IPS DF 6.9 (cell line): ENCODE results near the gene PLIN4.

Experiments
- DNase-seq: peaks from one replicate; pipeline ENCODE4 v3.0.0-alpha.2; 2013; ENCODE audit warnings: low read depth, low spot score
- H3K27ac ChIP-seq: one replicate; pipeline ENCODE4 v1.5.1; 2013; ENCODE audit warnings: low read length, control low read depth
- H3K27me3 ChIP-seq: 2 replicates; pipeline ENCODE4 v1.6.1; 2013; ENCODE audit warnings: mild to moderate bottlenecking, low read length; ENCODE audit not compliant: control insufficient read depth, insufficient read depth
- H3K36me3 ChIP-seq: 2 replicates; pipeline ENCODE4 v1.6.1; 2013; ENCODE audit warnings: low read length; ENCODE audit not compliant: control insufficient read depth, insufficient read depth
- H3K4me1 ChIP-seq: 2 replicates; pipeline ENCODE4 v1.6.1; 2013; ENCODE audit warnings: low read length; ENCODE audit not compliant: control insufficient read depth, insufficient read depth
- H3K4me3 ChIP-seq: 2 replicates; pipeline ENCODE4 v1.5.1; 2013; ENCODE audit warnings: mild to moderate bottlenecking, low read length
- H3K9me3 ChIP-seq: 2 replicates; pipeline ENCODE4 v1.6.1; 2013; ENCODE audit warnings: low read length, inconsistent platforms; ENCODE audit not compliant: control insufficient read depth, insufficient read depth
- whole genome bisulfite sequencing: extraction: QIAGEN DNeasy Blood & Tissue Kit; methylation state at CpG from one replicate; pipeline ENCODE4 v1.1.7; 2013; ENCODE audit warnings: mixed read lengths, missing lambda C conversion rate; ENCODE audit not compliant: insufficient read length, insufficient coverage; 5-methylcytosine and 5-hydroxymethylcytosine counted together

The PLIN4 gene

GRCh38 chr19:4556597-4557127 is 38.4 kb upstream of the PLIN4 start:
- H3K4me3 ChIP-seq = no peak overlapping the region
- H3K36me3 ChIP-seq = peaks cover 19% of the 10 kb centered on the region
- H3K9me3 ChIP-seq = no peaks in the 10 kb centered on the region
- H3K4me1 ChIP-seq = peaks cover 6% of the 10 kb centered on the region; the same call in 1 of the 2 replicates
- no peaks in the 10 kb centered on the region for H3K27me3 ChIP-seq
- H3K27ac ChIP-seq = no peak overlapping the region
- DNase-seq = no peak
- no CpG with 5 or more reads among the region's 25 CpGs for WGBS

GRCh38 chr19:4555657-4556561 is 37.6 kb upstream of the PLIN4 start:
- no peak overlapping the region for H3K4me3 ChIP-seq
- no peak overlapping the region for H3K27ac ChIP-seq
- no peaks in the 10 kb centered on the region for H3K27me3 ChIP-seq
- H3K36me3 ChIP-seq = peaks cover 19% of the 10 kb centered on the region
- WGBS = no CpG with 5 or more reads among the region's 43 CpGs
- H3K9me3 ChIP-seq = no peaks in the 10 kb centered on the region
- no peak for DNase-seq
- H3K4me1 ChIP-seq = peaks cover 6% of the 10 kb centered on the region; the same call in 1 of the 2 replicates

GRCh38 chr19:4554717-4555116 is 36.4 kb upstream of the PLIN4 start:
- no peak for DNase-seq
- H3K4me3 ChIP-seq = no peak overlapping the region
- no peaks in the 10 kb centered on the region for H3K9me3 ChIP-seq
- H3K27ac ChIP-seq = no peak overlapping the region
- H3K27me3 ChIP-seq = no peaks in the 10 kb centered on the region
- H3K4me1 ChIP-seq = peaks cover 6% of the 10 kb centered on the region; the same call in 1 of the 2 replicates
- no CpG with 5 or more reads among the region's 7 CpGs for whole genome bisulfite sequencing
- peaks cover 23% of the 10 kb centered on the region for H3K36me3 ChIP-seq

GRCh38 chr19:4553775-4554174 is 35.5 kb upstream of the PLIN4 start:
- no peak overlapping the region for H3K4me3 ChIP-seq
- peaks cover 23% of the 10 kb centered on the region for H3K36me3 ChIP-seq
- H3K9me3 ChIP-seq = no peaks in the 10 kb centered on the region
- DNase-seq = no peak
- H3K27ac ChIP-seq = no peak overlapping the region
- WGBS = no CpG with 5 or more reads among the region's 3 CpGs
- H3K27me3 ChIP-seq = no peaks in the 10 kb centered on the region
- H3K4me1 ChIP-seq = peaks cover 6% of the 10 kb centered on the region; the same call in 1 of the 2 replicates

GRCh38 chr19:4553092-4553695 is 34.9 kb upstream of the PLIN4 start:
- H3K9me3 ChIP-seq = no peaks in the 10 kb centered on the region
- no peak overlapping the region for H3K4me3 ChIP-seq
- no peaks in the 10 kb centered on the region for H3K27me3 ChIP-seq
- peaks cover 6% of the 10 kb centered on the region; the same call in 1 of the 2 replicates for H3K4me1 ChIP-seq
- no peak for DNase-seq
- H3K36me3 ChIP-seq = peaks cover 25% of the 10 kb centered on the region
- H3K27ac ChIP-seq = no peak overlapping the region

- Histone ChIP-seq H3K9me3 (no peaks in the 10 kb centered on the region), H3K27ac (no peak overlapping the region), H3K4me1 (peaks cover 4% of the 10 kb centered on the region; the same call in 1 of the 2 replicates), H3K27me3 (no peaks in the 10 kb centered on the region), H3K36me3 (peaks cover 30% of the 10 kb centered on the region), H3K4me3 (no peak overlapping the region)
- WGBS = no CpG with 5 or more reads among the region's 18 CpGs
- DNase-seq = no peak
Measured at GRCh38 chr19:4552525-4552819, 34.2 kb upstream of the PLIN4 start.

GRCh38 chr19:4550479-4551050 is 32.3 kb upstream of the PLIN4 start:
- Histone ChIP-seq H3K9me3 (no peaks in the 10 kb centered on the region), H3K27ac (no peak overlapping the region), H3K4me3 (no peak overlapping the region), H3K4me1 (no peaks in the 10 kb centered on the region), H3K36me3 (peaks cover 30% of the 10 kb centered on the region), H3K27me3 (no peaks in the 10 kb centered on the region)
- DNase-seq = no peak
- WGBS = no CpG with 5 or more reads among the region's 26 CpGs

GRCh38 chr19:4550018-4550417 is 31.7 kb upstream of the PLIN4 start:
- H3K4me1 ChIP-seq = no peaks in the 10 kb centered on the region
- H3K4me3 ChIP-seq = no peak overlapping the region
- DNase-seq = no peak
- peaks cover 27% of the 10 kb centered on the region for H3K36me3 ChIP-seq
- H3K27ac ChIP-seq = no peak overlapping the region
- H3K27me3 ChIP-seq = no peaks in the 10 kb centered on the region
- H3K9me3 ChIP-seq = no peaks in the 10 kb centered on the region
- WGBS = no CpG with 5 or more reads among the region's 18 CpGs

GRCh38 chr19:4548238-4548584 is 29.9 kb upstream of the PLIN4 start:
- DNase-seq = no peak
- Histone ChIP-seq H3K9me3 (no peaks in the 10 kb centered on the region), H3K4me3 (no peak overlapping the region), H3K4me1 (no peaks in the 10 kb centered on the region), H3K27me3 (no peaks in the 10 kb centered on the region), H3K36me3 (peaks cover 17% of the 10 kb centered on the region), H3K27ac (no peak overlapping the region)
- no CpG with 5 or more reads among the region's 14 CpGs for WGBS

GRCh38 chr19:4547303-4548237 is 29.3 kb upstream of the PLIN4 start:
- no peak overlapping the region for H3K4me3 ChIP-seq
- no peak overlapping the region for H3K27ac ChIP-seq
- no peaks in the 10 kb centered on the region for H3K27me3 ChIP-seq
- no peaks in the 10 kb centered on the region for H3K4me1 ChIP-seq
- no CpG with 5 or more reads among the region's 32 CpGs for WGBS
- no peaks in the 10 kb centered on the region for H3K9me3 ChIP-seq
- DNase-seq = no peak
- peaks cover 17% of the 10 kb centered on the region for H3K36me3 ChIP-seq
